H1 (cell line): ENCODE measurements around the gene CTXN2. TPM values are rescaled to one million over a fixed set of nuclear protein-coding genes. Genes with fewer than 3 reads are reported as not detected.

ENCODE experiments used
- BCL11A ChIP-seq, 2 experiments: IDR thresholded peaks; one replicate each; pipeline ENCODE4 v1.6.1; 2011; ENCODE audit warnings: low read depth in 2 of 2, low read length in 2 of 2, mild to moderate bottlenecking in 2 of 2
- SUZ12 ChIP-seq: fragments of 200-600 bp; sonication (generic); IDR thresholded peaks from 2 replicates; pipeline ENCODE4 v1.6.1; 2012; ENCODE audit warnings: mild to moderate bottlenecking, inconsistent platforms, low read length, moderate library complexity, mixed read lengths
- polyA plus RNA-seq, 7 experiments: library from polyadenylated mRNA; depleted of rRNA in 3 of 7; stranded (reverse) in 5 of 7; unstranded in 2 of 7; fragments of >200 nt in 5 of 7; fragments of 200-250 nt in 2 of 7; gene quantifications; 1 replicate in 5 of 7; 2 replicates in 1 of 7; 4 replicates in 1 of 7; pipeline versions ENCODE4 v1.2.1 to v1.2.3, GENCODE V29; 2011 to 2013; ENCODE audit warnings: missing spikeins in 2 of 7, mixed read lengths in 2 of 7
- total RNA-seq: library from RNA; stranded (reverse); fragmentation: NEBNext Ultra II Directional; extraction: Animal tissue kit (Norgen Biotek cat#: 25700); gene quantifications from 2 replicates; pipeline ENCODE4 v1.2.1, GENCODE V29; 2021
- TF ChIP-seq, protein P1 (sequence below): IDR thresholded peaks from 2 replicates; pipeline ENCODE4 v1.6.1; 2011; ENCODE audit warnings: low read length, improper control_type of control experiment

CTXN2 gene
- total and polyA plus RNA-seq, 2 of the 8 experiments (the other 6 are each of a cell fraction or from before 2014, with no cell fraction given), result 0.08 TPM; not detected in 1

DNA sequence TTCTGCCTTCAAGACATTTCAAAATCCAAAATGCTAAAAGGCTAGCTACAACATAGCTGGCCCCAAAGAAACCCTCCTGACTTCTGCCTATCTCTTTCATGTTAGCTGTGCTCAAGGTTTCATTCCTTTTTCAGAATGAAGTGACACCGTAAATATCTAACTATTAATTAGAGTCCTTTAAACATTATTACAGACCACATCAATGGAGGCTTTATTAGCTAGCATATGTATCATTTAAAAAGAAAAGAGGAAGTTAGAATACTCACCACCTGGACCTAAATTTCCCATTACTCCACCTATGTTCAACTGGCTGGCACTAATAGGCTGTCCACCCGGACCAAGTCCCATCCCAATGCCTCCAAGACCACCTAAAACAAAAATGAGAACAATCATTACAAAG is 37.9 kb upstream of the CTXN2 start (continued):
- TF ChIP-seq, protein P1, sequence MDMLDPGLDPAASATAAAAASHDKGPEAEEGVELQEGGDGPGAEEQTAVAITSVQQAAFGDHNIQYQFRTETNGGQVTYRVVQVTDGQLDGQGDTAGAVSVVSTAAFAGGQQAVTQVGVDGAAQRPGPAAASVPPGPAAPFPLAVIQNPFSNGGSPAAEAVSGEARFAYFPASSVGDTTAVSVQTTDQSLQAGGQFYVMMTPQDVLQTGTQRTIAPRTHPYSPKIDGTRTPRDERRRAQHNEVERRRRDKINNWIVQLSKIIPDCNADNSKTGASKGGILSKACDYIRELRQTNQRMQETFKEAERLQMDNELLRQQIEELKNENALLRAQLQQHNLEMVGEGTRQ, result no peak
- TF ChIP-seq SUZ12, result no peak
- no peak for TF ChIP-seq BCL11A (IDR thresholded peaks at IDR 0.05; ENCODE audit: low read depth in 2 of 2, low read length in 2 of 2)
- TF ChIP-seq, all 59 proteins: peak for 0
